Fibroblast of villous mesenchyme (primary cell): Measurements from ENCODE around the gene MORN5. TPM values are rescaled to one million over a fixed set of nuclear protein-coding genes. Genes with fewer than 3 reads are reported as not detected.

Experiments used
- DNase-seq: peaks from one replicate; pipeline ENCODE4 v3.0.0-alpha.2; 2010; ENCODE audit warnings: low read depth
- H3K4me3 ChIP-seq: 2 replicates; pipeline ENCODE4 v1.5.1; 2011; ENCODE audit warnings: low read depth, mild to moderate bottlenecking, low read length
- total RNA-seq: library from RNA; depleted of rRNA; stranded (reverse); fragments of >200 nt; gene quantifications from 2 replicates; pipeline ENCODE4 v1.2.3, GENCODE V29; 2012
- TF ChIP-seq, protein P1 (sequence below): IDR thresholded peaks from 2 replicates; pipeline ENCODE4 v1.5.1; 2012; ENCODE audit warnings: low read depth, mild to moderate bottlenecking, low read length; ENCODE audit not compliant: insufficient read depth

Gene MORN5
- not detected in 2 replicates for total RNA-seq

- TF ChIP-seq, protein P1, sequence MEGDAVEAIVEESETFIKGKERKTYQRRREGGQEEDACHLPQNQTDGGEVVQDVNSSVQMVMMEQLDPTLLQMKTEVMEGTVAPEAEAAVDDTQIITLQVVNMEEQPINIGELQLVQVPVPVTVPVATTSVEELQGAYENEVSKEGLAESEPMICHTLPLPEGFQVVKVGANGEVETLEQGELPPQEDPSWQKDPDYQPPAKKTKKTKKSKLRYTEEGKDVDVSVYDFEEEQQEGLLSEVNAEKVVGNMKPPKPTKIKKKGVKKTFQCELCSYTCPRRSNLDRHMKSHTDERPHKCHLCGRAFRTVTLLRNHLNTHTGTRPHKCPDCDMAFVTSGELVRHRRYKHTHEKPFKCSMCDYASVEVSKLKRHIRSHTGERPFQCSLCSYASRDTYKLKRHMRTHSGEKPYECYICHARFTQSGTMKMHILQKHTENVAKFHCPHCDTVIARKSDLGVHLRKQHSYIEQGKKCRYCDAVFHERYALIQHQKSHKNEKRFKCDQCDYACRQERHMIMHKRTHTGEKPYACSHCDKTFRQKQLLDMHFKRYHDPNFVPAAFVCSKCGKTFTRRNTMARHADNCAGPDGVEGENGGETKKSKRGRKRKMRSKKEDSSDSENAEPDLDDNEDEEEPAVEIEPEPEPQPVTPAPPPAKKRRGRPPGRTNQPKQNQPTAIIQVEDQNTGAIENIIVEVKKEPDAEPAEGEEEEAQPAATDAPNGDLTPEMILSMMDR, result no peak
Observed at GRCh38 chr9:122159026-122159924, at the start of gene MORN5, which contains the start of gene NDUFA8. MORN5 (plus strand) TSS chr9:122159908; CDS start chr9:122159973, 65 bp downstream. NDUFA8 (minus strand) TSS chr9:122159779; CDS start chr9:122159677, 102 bp downstream.

DNA sequence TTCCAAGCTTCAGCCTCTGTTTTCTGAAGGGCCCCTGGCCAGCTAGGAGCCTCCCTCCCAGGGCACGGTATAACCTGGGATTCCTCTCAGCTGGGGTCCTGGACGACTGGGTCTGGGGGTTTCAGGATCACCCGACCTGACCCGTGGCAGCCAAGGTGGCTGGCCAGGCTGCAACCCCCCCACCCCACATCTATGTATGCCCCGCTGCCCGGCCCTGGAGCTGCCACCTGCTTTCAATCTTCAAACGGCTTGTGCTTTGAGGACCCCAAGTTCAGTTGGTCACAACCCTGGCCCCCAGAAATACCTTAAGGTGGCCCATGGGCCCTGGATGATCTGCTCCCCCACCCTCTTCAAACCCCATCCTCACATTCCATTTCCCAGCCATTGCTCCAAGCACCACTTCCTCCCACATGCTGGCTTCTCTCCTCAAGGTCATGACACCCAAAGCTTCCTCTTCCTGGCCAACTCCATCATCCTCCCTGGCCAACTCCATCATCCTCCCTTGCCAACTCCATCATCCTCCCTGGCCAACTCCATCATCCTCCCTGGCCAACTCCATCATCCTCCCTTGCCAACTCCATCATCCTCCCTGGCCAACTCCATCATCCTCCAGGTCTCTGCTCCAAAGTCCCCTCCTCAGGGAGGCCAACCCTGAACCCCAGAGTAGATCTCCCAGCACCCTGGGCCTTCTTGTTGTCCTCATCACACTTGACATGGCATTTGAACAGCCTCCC is 49.4 kb upstream of the MORN5 start:
- no peak for DNase-seq
- TF ChIP-seq, protein P1, result no peak
- no peak overlapping the region for H3K4me3 ChIP-seq

More at GRCh38 chr9:122159026-122159924, at the start of gene MORN5, which contains the start of gene NDUFA8:
- DNase-seq, result peak; percentile 96
- peak within 1 kb of the TSS; percentile 99 for H3K4me3 ChIP-seq

- TF ChIP-seq, protein P1, result no peak
- no peak overlapping the region for H3K4me3 ChIP-seq
- no peak for DNase-seq
Observed at GRCh38 chr9:122111413-122112085, 48.2 kb upstream of the MORN5 start.

DNA sequence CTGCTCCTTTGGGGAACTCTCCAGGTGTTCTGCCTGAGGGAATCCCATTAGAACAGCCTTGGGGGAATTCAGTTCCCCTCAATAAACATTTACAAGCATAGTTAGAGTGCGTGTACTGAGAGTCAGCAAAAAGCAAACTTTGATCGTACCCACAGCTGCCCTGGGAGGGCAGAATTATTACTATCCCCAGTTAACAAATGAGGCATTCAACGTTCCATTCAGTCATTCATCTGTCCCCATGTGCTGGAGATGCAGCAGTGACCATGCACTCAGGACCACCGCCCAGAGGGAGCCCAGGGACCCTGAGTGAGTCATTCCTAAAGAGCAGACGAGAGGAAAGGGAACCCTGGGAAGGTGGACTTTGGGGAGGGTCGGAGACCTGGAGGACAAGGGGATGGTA is 47.5 kb upstream of the MORN5 start:
- H3K4me3 ChIP-seq, result no peak overlapping the region
- TF ChIP-seq, protein P1, result no peak
- DNase-seq, result no peak

DNA sequence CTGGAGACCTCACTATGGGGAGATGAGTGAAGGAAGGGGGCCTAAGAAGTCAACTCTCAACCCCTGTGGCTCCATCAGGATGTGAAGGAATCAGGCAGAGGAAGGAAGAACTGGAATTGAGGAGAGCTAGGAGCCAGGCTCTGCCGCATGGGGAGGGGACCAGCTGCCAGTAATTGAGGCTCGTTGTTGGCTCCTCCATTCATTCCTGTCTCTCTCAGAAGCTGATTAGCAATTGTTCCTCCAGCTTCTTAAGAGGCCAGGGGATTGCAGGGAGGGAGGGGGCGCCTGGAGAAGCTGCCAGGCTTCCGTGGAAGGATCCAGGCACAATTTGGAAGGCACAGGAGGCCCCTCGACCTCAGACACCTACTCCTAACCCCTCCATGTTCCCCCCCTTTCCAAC is 46.1 kb upstream of the MORN5 start:
- TF ChIP-seq, protein P1, result no peak
- H3K4me3 ChIP-seq, result no peak overlapping the region
- no peak for DNase-seq

- DNase-seq, result no peak
Observed at GRCh38 chr9:122115176-122116035, 44.3 kb upstream of the MORN5 start.

More at GRCh38 chr9:122115176-122116035, 44.3 kb upstream of the MORN5 start:
- H3K4me3 ChIP-seq, result no peak overlapping the region
- TF ChIP-seq, protein P1, result no peak
